ENCODE data around the gene ADAMTSL1.

The ADAMTSL1 gene

DNA sequence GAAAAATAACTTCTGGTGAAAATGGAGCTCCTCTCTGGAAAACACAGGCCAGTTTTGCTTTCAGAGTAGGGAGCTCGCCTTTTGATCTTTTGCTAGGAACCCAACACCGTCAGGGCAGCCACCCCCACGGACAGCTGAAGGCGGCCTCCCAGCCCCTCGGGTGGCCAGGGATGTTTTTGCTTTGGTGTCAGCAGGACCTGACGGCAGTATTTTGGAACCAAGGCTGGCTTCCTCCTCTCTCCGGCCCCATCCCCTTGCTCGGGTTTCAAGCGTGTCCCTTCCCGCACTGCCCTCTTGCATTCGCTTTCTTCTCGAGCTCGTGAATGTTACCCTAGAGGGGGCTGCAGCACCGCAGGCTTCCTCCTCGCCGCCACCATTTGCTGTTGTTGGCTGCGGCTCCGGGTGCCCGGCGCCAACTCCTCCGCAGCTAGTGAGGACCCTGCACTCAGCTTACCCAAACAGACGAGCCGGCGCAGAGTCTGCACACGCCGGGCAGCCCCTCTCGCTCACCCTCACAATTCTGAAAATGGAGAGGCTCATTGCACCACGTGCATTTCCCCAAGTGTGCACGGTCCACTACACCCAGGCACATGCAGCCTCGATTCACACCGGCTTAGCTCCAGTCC, 35.5 kb upstream of the ADAMTSL1 start:
- TF ChIP-seq CTCF (IDR thresholded peaks at IDR 0.05; ENCODE audit: low read depth, low read length, missing control alignments), result no peak
- H3K4me3 ChIP-seq (ENCODE audit: low read depth, low read length), result no peak overlapping the region
- DNase-seq (ENCODE audit: low read depth), result no peak

DNA sequence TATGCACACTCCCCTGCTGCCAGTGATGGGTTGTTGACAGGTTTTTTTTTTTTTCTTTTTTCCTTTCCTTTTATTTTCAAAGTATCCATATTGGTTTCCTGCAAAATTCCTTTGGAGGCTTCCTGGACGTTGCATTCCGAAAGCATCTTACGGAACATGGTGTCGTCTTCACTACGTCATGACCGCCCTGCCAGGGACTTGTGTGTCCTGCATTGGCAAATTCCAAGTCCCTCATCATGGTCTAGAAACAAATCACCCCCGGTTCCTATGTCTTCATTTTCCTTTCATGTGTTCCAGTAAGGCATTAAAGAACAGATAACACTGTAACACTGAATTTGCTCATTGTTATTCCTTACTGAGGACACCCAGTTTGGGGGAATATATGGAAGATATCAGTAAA, 35.0 kb upstream of the ADAMTSL1 start:
- no peak overlapping the region for H3K4me3 ChIP-seq (ENCODE audit: low read depth, low read length)
- DNase-seq (ENCODE audit: low read depth), result no peak
- TF ChIP-seq CTCF (IDR thresholded peaks at IDR 0.05; ENCODE audit: low read depth, low read length, missing control alignments), result no peak

DNA sequence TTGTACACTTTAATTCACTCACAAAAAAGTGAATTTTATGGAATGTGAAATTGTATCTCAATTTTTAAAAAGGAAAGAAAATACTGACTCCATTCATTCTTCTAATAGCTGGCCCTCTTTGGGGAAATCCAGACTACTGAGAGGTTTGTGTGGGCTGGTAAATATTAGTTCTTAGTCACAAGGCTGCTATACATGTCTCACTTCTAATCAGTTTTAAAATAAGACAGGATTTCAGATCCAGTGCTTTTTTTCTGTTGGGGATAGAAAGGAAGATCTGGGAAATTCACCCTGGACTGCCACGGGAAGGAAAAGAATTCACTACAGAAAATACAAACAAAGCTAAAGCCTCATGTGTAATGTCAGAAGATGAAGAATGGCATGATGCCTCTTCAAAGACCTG, 32.7 kb upstream of the ADAMTSL1 start:
- no peak for DNase-seq (ENCODE audit: low read depth)
- no peak for TF ChIP-seq CTCF (IDR thresholded peaks at IDR 0.05; ENCODE audit: low read depth, low read length, missing control alignments)
- H3K4me3 ChIP-seq (ENCODE audit: low read depth, low read length), result no peak overlapping the region

DNA sequence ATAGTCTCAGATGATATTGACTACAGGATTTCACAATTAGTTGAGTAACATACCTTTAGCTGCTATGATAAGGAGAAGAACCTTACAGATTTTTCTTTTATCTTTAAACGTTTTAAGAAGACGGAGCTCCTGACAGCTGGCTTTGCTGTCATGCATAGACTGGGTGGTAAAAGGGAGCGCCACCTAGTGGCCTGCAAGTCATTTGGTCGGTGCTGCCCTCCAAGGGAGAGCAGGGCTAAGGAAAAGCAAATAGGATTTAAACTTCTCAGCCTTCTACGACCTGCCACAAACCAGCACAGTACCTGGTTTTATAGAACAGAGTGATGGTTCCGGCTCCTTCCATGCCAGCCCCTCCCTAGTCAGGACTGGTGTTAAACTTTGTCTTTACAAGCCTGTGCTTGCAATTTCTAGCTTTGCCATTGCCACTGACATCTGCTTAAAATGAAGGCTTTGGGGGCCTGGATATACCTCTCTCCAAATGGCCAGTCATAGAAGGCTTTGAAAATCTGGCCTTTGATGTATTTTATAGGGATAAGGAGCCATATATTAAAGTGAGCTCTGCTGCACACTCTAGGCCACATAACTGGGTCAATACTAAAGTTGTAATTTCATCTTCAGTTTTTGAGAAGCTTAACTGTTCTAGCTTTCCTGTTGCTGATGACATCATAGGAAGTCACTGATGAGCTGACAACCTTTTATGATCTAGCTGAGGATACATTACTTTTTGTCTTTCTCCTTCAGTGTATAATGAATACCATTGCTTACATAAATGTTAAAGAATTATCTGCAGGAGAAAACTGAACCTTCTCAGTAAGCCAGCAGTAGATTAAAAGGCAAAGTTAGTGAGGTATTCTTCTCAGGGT, 31.1 kb upstream of the ADAMTSL1 start:
- DNase-seq (ENCODE audit: low read depth), result peak; percentile 30
- no peak overlapping the region for H3K4me3 ChIP-seq (ENCODE audit: low read depth, low read length)
- TF ChIP-seq CTCF (IDR thresholded peaks at IDR 0.05; ENCODE audit: low read depth, low read length, missing control alignments), result peak; percentile 90

- DNase-seq (ENCODE audit: low read depth), result no peak
- TF ChIP-seq CTCF (IDR thresholded peaks at IDR 0.05; ENCODE audit: low read depth, low read length, missing control alignments), result no peak
- no peak overlapping the region for H3K4me3 ChIP-seq (ENCODE audit: low read depth, low read length)
These were observed 26.8 kb upstream of the ADAMTSL1 start for GRCh38 chr9:18447131-18447530.

- no peak for DNase-seq (ENCODE audit: low read depth)
- no peak overlapping the region for H3K4me3 ChIP-seq (ENCODE audit: low read depth, low read length)
- no peak for TF ChIP-seq CTCF (IDR thresholded peaks at IDR 0.05; ENCODE audit: low read depth, low read length, missing control alignments)
These were observed 26.4 kb upstream of the ADAMTSL1 start for GRCh38 chr9:18447541-18447940.

Data from GM12864 (cell line).